ENCODE data around the gene RNU1-1. TPM values are rescaled to one million over a fixed set of nuclear protein-coding genes. Genes with fewer than 3 reads are reported as not detected.
"Not testable (repeated sequence)": the region's sequence is repeated elsewhere in the genome, so short reads cannot be mapped to it uniquely, and the experiment has no call there.

RNU1-1 gene
- total and polyA plus RNA-seq, 9 of the 15 experiments (the other 6 are each of a cell fraction or from before 2014, with no cell fraction given), result under 0.01 to 32,823 (median 2,538) TPM; not detected in 4

GRCh38 chr1:16506364-16507136 lies 7.5 kb downstream of the RNU1-1 start (continued):
- TF ChIP-seq CEBPZ (IDR thresholded peaks at IDR 0.05; ENCODE audit: borderline replicate concordance, low read depth, low read length) (peak; percentile 67; the same call in 1 of the 2 replicates), ZNF280A (IDR thresholded peaks at IDR 0.05; ENCODE audit: low read depth, partially characterized antibody) (peak; percentile 72), CBX1 (IDR thresholded peaks at IDR 0.05; ENCODE audit: low read depth) (peak; percentile 97; the same call in 1 of the 2 replicates), HLTF (IDR thresholded peaks at IDR 0.05) (peak; percentile 99), CBX3 (IDR thresholded peaks at IDR 0.05; ENCODE audit: borderline replicate concordance in 1 of 2, low read length in 2 of 2) (peak; percentile 99), ZNF324 (CRISPR knock-in tag; IDR thresholded peaks at IDR 0.05) (peak; percentile 88), TRIM24 (IDR thresholded peaks at IDR 0.05) (peak; percentile 47 to 76; a peak in 3 of 4 replicates), ZEB2 (IDR thresholded peaks at IDR 0.05) (0 out of 2 replicates have a peak, but pooled peaks have one; percentile 54), RAD21 (CRISPR knock-in tag; conservative IDR thresholded peaks at IDR 0.05 in 1 of 2, IDR thresholded peaks at IDR 0.05 in 1 of 2) (0 out of 4 replicates have a peak, but pooled peaks of 1 of the 2 experiments have one; percentile 5), JUN (IDR thresholded peaks at IDR 0.05; ENCODE audit: borderline replicate concordance, low read depth, low read length) (peak; percentile 69; the same call in 1 of the 2 replicates)
- not testable (repeated sequence) for TF ChIP-seq JUN (CRISPR knock-in tag; IDR thresholded peaks at IDR 0.05; ENCODE audit: borderline replicate concordance)

- POLR2A ChIA-PET, result interaction anchor here (0.8 kb wide), 1 partner anchor 8 kb away, joined by 3 read pairs; no protein-coding TSS in a partner anchor
- intact Hi-C loops (cut with micrococcal nuclease); H3K79me2 ChIP-seq (ENCODE audit: control insufficient read depth, insufficient read depth, low read length); H3K36me3 ChIP-seq (ENCODE audit: control insufficient read depth, insufficient read depth, low read length); FAIRE-seq; H3K9me1 ChIP-seq (ENCODE audit: control insufficient read depth, insufficient read depth, low read length); H3K4me3 ChIP-seq; H3K9me3 ChIP-seq (replicated peaks; ENCODE audit: control insufficient read depth, insufficient read depth, low read depth, low read length); H4K20me1 ChIP-seq (replicated peaks; ENCODE audit: control insufficient read depth, insufficient read depth, low read length); H3K27me3 ChIP-seq (ENCODE audit: control insufficient read depth in 2 of 2, insufficient read depth in 2 of 2, low read length in 2 of 2); CTCF ChIA-PET (ENCODE audit: low intra/inter-chr PET ratio); H3K9ac ChIP-seq (ENCODE audit: insufficient read depth in 1 of 2, low read depth in 2 of 2, low read length in 2 of 2); ATAC-seq; H3K27ac ChIP-seq (ENCODE audit: extremely low read depth, low read depth, low read length); H2AFZ ChIP-seq (ENCODE audit: low read depth, low read length); H3K4me2 ChIP-seq (ENCODE audit: insufficient read depth, low read length); DNase-seq (ENCODE audit: extremely low read depth in 1 of 4, low spot score in 3 of 4); BruUV-seq (replicated peaks); H3K4me1 ChIP-seq (replicated peaks in 1 of 2; ENCODE audit: control insufficient read depth in 2 of 2, insufficient read depth in 2 of 2, low read length in 2 of 2): not testable (repeated sequence)
- in situ Hi-C loops (cut with MboI), result loop anchor here (5.0 to 25.0 kb wide), 3 partner anchors 106 to 241 kb away; partner anchors contain the start of gene NBPF1
- 60% methylated on average over 2 of the region's 2 CpGs for WGBS (ENCODE audit: insufficient coverage, low coverage, missing lambda C conversion rate)
Measured at GRCh38 chr1:16505870-16506269, 8.2 kb downstream of the RNU1-1 start.
